Measurements from ENCODE around the gene PPP2R3A.

The PPP2R3A gene

GRCh38 chr3:136044980-136045745 lies 79.6 kb downstream of the PPP2R3A start:
- ATAC-seq = no peak

GRCh38 chr3:136048068-136048467 lies 82.5 kb downstream of the PPP2R3A start:
- no peak for ATAC-seq
- TF ChIP-seq GLIS3 (CRISPR knock-in tag; IDR thresholded peaks at IDR 0.05) (no peak), ZC3H10 (CRISPR knock-in tag; IDR thresholded peaks at IDR 0.05) (no peak), BACH2 (CRISPR knock-in tag; IDR thresholded peaks at IDR 0.05; ENCODE audit: borderline replicate concordance) (no peak), ZNF70 (CRISPR knock-in tag; IDR thresholded peaks at IDR 0.05) (no peak), ZFP30 (CRISPR knock-in tag; IDR thresholded peaks at IDR 0.05) (no peak), RARB (CRISPR knock-in tag; IDR thresholded peaks at IDR 0.05) (no peak), PATZ1 (CRISPR knock-in tag; IDR thresholded peaks at IDR 0.05; ENCODE audit: borderline replicate concordance) (no peak), POU6F1 (CRISPR knock-in tag; IDR thresholded peaks at IDR 0.05; ENCODE audit: borderline replicate concordance, low read depth) (no peak), OSR1 (CRISPR knock-in tag; IDR thresholded peaks at IDR 0.05) (no peak), ARNTL (CRISPR knock-in tag; IDR thresholded peaks at IDR 0.05; ENCODE audit: borderline replicate concordance, low read depth) (no peak)

More at GRCh38 chr3:136044980-136045745, 79.6 kb downstream of the PPP2R3A start:
- TF ChIP-seq TCF4 (CRISPR knock-in tag; IDR thresholded peaks at IDR 0.05; ENCODE audit: borderline replicate concordance) (no peak), POU6F1 (CRISPR knock-in tag; IDR thresholded peaks at IDR 0.05; ENCODE audit: borderline replicate concordance, low read depth) (no peak), ZFP3 (CRISPR knock-in tag; IDR thresholded peaks at IDR 0.05) (no peak), ZFP30 (CRISPR knock-in tag; IDR thresholded peaks at IDR 0.05) (no peak), CSRNP3 (CRISPR knock-in tag; IDR thresholded peaks at IDR 0.05) (no peak), TOX (CRISPR knock-in tag; IDR thresholded peaks at IDR 0.05; ENCODE audit: borderline replicate concordance) (no peak), CSDC2 (CRISPR knock-in tag; IDR thresholded peaks at IDR 0.05) (no peak), ZNF70 (CRISPR knock-in tag; IDR thresholded peaks at IDR 0.05) (no peak), ESRRG (CRISPR knock-in tag; IDR thresholded peaks at IDR 0.05) (no peak), PATZ1 (CRISPR knock-in tag; IDR thresholded peaks at IDR 0.05; ENCODE audit: borderline replicate concordance) (no peak)

- no peak for ATAC-seq
- TF ChIP-seq POU6F1 (CRISPR knock-in tag; IDR thresholded peaks at IDR 0.05; ENCODE audit: borderline replicate concordance, low read depth) = no peak
- no peak for TF ChIP-seq ZNF70 (CRISPR knock-in tag; IDR thresholded peaks at IDR 0.05)
- TF ChIP-seq GLIS3 (CRISPR knock-in tag; IDR thresholded peaks at IDR 0.05) = no peak
- TF ChIP-seq ZNF8 (CRISPR knock-in tag; IDR thresholded peaks at IDR 0.05) = no peak
- no peak for TF ChIP-seq BACH2 (CRISPR knock-in tag; IDR thresholded peaks at IDR 0.05; ENCODE audit: borderline replicate concordance)
- no peak for TF ChIP-seq ZNF565 (CRISPR knock-in tag; conservative IDR thresholded peaks at IDR 0.05; ENCODE audit: low read depth)
- TF ChIP-seq RARB (CRISPR knock-in tag; IDR thresholded peaks at IDR 0.05) = no peak
Measured at GRCh38 chr3:136050250-136050649, 84.7 kb downstream of the PPP2R3A start.

All from SK-N-SH treated with all-trans-retinoic acid at 6 μM for 48 hours (cell line).